ENCODE data around the gene STAM. TPM values are rescaled to one million over a fixed set of nuclear protein-coding genes. Genes with fewer than 3 reads are reported as not detected.

The STAM gene
- total RNA-seq, 1 donor from 2014 or later, result 26.6 TPM

DNA sequence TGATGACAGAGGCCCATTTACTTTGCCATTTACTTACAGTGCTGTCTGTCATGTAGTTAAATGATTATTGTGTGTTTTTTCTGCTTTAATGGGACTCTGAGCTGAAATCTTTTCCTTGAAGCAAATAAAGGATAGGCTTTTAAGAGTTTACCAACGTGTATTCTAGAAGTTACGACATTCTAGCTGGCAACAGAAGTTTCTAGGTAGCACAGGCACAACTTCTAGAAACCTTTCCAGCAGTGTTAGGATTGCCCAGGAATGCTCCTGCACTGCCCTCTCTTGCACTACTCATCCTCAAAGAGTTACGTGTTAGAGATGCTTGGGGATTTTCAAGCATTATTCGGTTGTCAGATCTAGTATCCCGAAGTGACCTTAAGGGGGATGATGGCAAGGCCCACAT, 65.5 kb downstream of the STAM start:
- H3K27me3 Mint-ChIP-seq (ENCODE audit: unreplicated experiment), result no peaks in the 10 kb centered on the region
- H3K4me3 Mint-ChIP-seq (ENCODE audit: unreplicated experiment), result no peak overlapping the region
- H3K9me3 Mint-ChIP-seq (ENCODE audit: unreplicated experiment), result no peaks in the 10 kb centered on the region

DNA sequence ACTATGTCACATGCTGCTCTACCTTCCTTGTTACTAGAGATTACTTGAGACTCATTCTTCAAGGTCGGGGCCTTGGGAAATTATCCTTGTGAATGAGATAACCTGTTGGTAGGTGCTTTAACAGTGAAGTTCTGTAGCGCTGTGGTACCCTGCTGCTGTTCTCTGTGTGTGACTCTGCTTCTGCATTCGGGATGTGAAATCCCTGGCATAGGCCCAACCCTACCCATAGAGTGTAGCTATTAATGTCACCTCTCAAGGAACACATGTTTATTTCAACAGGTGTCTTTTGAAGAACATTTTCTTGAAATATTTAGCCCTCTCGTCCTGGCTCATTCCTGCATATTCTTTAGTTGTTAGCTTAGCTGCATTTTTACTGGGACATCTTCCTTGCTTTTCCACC, 66.2 kb downstream of the STAM start:
- H3K27ac Mint-ChIP-seq (ENCODE audit: unreplicated experiment), result no peak overlapping the region
- H3K27me3 Mint-ChIP-seq (ENCODE audit: unreplicated experiment), result no peaks in the 10 kb centered on the region
- H3K4me1 Mint-ChIP-seq (ENCODE audit: unreplicated experiment), result peaks cover 2% of the 10 kb centered on the region
- no peaks in the 10 kb centered on the region for H3K9me3 Mint-ChIP-seq (ENCODE audit: unreplicated experiment)
- no peak for DNase-seq (ENCODE audit: extremely low spot score, unreplicated experiment)
- TF ChIP-seq, protein P1, sequence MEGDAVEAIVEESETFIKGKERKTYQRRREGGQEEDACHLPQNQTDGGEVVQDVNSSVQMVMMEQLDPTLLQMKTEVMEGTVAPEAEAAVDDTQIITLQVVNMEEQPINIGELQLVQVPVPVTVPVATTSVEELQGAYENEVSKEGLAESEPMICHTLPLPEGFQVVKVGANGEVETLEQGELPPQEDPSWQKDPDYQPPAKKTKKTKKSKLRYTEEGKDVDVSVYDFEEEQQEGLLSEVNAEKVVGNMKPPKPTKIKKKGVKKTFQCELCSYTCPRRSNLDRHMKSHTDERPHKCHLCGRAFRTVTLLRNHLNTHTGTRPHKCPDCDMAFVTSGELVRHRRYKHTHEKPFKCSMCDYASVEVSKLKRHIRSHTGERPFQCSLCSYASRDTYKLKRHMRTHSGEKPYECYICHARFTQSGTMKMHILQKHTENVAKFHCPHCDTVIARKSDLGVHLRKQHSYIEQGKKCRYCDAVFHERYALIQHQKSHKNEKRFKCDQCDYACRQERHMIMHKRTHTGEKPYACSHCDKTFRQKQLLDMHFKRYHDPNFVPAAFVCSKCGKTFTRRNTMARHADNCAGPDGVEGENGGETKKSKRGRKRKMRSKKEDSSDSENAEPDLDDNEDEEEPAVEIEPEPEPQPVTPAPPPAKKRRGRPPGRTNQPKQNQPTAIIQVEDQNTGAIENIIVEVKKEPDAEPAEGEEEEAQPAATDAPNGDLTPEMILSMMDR (IDR thresholded peaks at IDR 0.05), result no peak
- peaks cover 44% of the 10 kb centered on the region for H3K36me3 Mint-ChIP-seq (ENCODE audit: unreplicated experiment)
- no peak overlapping the region for H3K4me3 Mint-ChIP-seq (ENCODE audit: unreplicated experiment)

More for the DNA sequence above, 65.5 kb downstream of the STAM start:
- Mint-ChIP-seq H3K36me3 (ENCODE audit: unreplicated experiment) (peaks cover 42% of the 10 kb centered on the region), H3K27ac (ENCODE audit: unreplicated experiment) (no peak overlapping the region), H3K4me1 (ENCODE audit: unreplicated experiment) (peaks cover 2% of the 10 kb centered on the region)
- DNase-seq (ENCODE audit: extremely low spot score, unreplicated experiment), result no peak
- TF ChIP-seq, protein P1 (IDR thresholded peaks at IDR 0.05), result no peak

DNA sequence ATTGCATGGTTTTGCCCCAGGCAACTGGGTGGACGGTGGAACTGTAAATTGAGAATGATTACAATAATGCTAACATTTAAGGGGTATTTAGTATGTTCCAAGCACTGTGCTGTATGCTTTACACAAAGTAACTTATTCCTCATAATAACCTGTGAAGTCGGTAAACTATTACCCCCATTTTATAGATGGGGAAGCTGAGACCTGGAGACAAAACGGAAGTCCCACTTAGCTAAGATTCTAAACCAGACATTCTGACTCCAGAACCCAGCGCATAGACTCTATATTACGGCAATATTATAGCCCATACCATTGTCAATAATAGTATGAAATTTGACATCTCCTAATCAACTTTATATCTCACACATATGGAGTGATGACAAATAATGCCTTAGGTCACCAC, 68.1 kb downstream of the STAM start:
- peaks cover 56% of the 10 kb centered on the region for H3K36me3 Mint-ChIP-seq (ENCODE audit: unreplicated experiment)
- H3K9me3 Mint-ChIP-seq (ENCODE audit: unreplicated experiment), result no peaks in the 10 kb centered on the region
- H3K4me1 Mint-ChIP-seq (ENCODE audit: unreplicated experiment), result peaks cover 2% of the 10 kb centered on the region
- H3K27ac Mint-ChIP-seq (ENCODE audit: unreplicated experiment), result no peak overlapping the region
- H3K27me3 Mint-ChIP-seq (ENCODE audit: unreplicated experiment), result no peaks in the 10 kb centered on the region
- TF ChIP-seq, protein P1 (IDR thresholded peaks at IDR 0.05), result no peak
- no peak overlapping the region for H3K4me3 Mint-ChIP-seq (ENCODE audit: unreplicated experiment)
- DNase-seq (ENCODE audit: extremely low spot score, unreplicated experiment), result no peak

DNA sequence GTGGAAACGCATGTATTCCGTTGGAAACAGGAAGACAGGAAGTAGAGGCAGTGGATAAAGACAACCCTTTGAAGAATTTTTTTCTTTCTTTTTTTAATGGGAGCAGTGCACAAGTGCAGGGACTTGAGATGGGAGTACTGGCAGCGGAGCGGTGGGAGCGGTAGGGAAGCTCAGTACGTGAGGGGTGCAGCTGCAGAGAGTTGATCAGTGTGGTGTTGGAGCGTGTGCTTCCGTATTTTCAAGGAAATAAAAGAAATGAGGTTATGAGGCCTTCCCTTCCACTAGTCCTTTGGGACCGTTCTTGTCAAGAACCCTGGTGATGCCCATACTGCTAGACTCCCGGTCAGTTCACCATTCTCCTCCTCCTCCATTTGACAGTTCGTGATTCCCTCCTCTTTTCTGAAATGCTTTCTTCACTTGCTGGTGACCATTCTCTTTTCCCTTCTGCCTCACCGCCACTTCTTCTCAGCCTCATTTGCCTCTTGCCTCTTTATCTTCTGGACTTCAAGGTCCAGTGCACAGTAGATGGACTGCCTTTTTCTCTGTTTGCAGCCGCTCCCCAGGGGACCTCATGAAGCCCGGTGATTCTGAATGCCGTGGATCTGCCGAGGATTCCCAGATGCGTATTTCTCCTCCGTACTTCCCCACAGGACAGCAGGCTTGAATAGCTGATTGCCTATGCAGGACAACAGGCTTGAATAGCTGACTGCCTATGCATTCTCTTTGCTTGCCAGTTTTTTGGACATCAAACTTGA, 68.9 kb downstream of the STAM start:
- H3K36me3 Mint-ChIP-seq (ENCODE audit: unreplicated experiment), result peaks cover 58% of the 10 kb centered on the region

DNA sequence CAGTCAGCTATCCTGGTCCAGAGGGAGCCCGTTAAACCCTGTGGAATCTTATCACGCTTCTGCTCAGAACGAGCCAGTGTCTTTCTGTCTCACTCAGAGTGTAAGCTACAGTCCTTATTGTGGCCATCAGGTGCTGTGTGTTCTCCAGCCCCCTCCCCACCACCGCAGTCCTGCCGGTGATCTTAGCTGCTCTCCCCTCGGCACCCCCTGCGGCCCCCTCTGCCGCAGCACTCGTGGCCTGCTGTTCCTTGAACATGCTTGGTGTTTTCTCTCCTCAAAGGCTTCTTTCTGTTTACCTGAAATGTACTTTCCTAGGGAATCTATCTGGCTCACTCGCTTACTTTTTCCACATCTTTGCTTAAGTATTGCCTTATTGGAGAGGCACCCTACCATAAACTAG, 69.8 kb downstream of the STAM start:
- H3K27me3 Mint-ChIP-seq (ENCODE audit: unreplicated experiment), result no peaks in the 10 kb centered on the region
- no peak overlapping the region for H3K4me3 Mint-ChIP-seq (ENCODE audit: unreplicated experiment)
- H3K9me3 Mint-ChIP-seq (ENCODE audit: unreplicated experiment), result no peaks in the 10 kb centered on the region
- peaks cover 60% of the 10 kb centered on the region for H3K36me3 Mint-ChIP-seq (ENCODE audit: unreplicated experiment)
- TF ChIP-seq, protein P1 (IDR thresholded peaks at IDR 0.05), result no peak
- no peak for DNase-seq (ENCODE audit: extremely low spot score, unreplicated experiment)
- no peak overlapping the region for H3K27ac Mint-ChIP-seq (ENCODE audit: unreplicated experiment)
- peaks cover 2% of the 10 kb centered on the region for H3K4me1 Mint-ChIP-seq (ENCODE audit: unreplicated experiment)

More for the DNA sequence above, 68.9 kb downstream of the STAM start:
- peaks cover 2% of the 10 kb centered on the region for H3K4me1 Mint-ChIP-seq (ENCODE audit: unreplicated experiment)
- no peaks in the 10 kb centered on the region for H3K9me3 Mint-ChIP-seq (ENCODE audit: unreplicated experiment)
- peak overlapping the region; percentile 57 for H3K4me3 Mint-ChIP-seq (ENCODE audit: unreplicated experiment)
- DNase-seq (ENCODE audit: extremely low spot score, unreplicated experiment), result no peak
- no peak overlapping the region for H3K27ac Mint-ChIP-seq (ENCODE audit: unreplicated experiment)
- no peaks in the 10 kb centered on the region for H3K27me3 Mint-ChIP-seq (ENCODE audit: unreplicated experiment)
- TF ChIP-seq, protein P1 (IDR thresholded peaks at IDR 0.05), result no peak
